ENCODE measurements around the gene PSMD2. TPM values are rescaled to one million over a fixed set of nuclear protein-coding genes. Genes with fewer than 3 reads are reported as not detected.

PSMD2 gene
- total and polyA plus RNA-seq, 10 of the 15 experiments (the other 5 are each of a cell fraction or from before 2014, with no cell fraction given): 103 to 515 (median 197) TPM

GRCh38 chr3:184249412-184250166 is 49.5 kb upstream of the PSMD2 start, which contains the start of gene EEF1AKMT4 (continued):
- peak; percentile 100 for TF ChIP-seq MXI1 (IDR thresholded peaks at IDR 0.05; ENCODE audit: low read depth, low read length)
- TF ChIP-seq SMAD5 (IDR thresholded peaks at IDR 0.05; ENCODE audit: low read depth): no peak
- TF ChIP-seq EGR1 (IDR thresholded peaks at IDR 0.05; ENCODE audit: borderline replicate concordance in 1 of 2, low read depth in 2 of 2, low read length in 2 of 2): no peak
- TF ChIP-seq DPF2 (IDR thresholded peaks at IDR 0.05): peak; percentile 21; the same call in 1 of the 2 replicates
- peak; percentile 16; the same call in 1 of the 2 replicates for TF ChIP-seq ELK1 (IDR thresholded peaks at IDR 0.05; ENCODE audit: low read depth, low read length)
- TF ChIP-seq ZBTB11 (CRISPR knock-in tag; IDR thresholded peaks at IDR 0.05): peak; percentile 88
- TF ChIP-seq POLR2A (IDR thresholded peaks at IDR 0.05; ENCODE audit: low read depth, low read length): peak; percentile 79
- TF ChIP-seq E2F4 (IDR thresholded peaks at IDR 0.05; ENCODE audit: low read depth, low read length): peak; percentile 20; the same call in 1 of the 2 replicates
- TF ChIP-seq TAF1 (IDR thresholded peaks at IDR 0.05; ENCODE audit: borderline replicate concordance, low read depth, low read length): peak; percentile 53
- 0 out of 2 replicates have a peak, but pooled peaks have one; percentile 0 for TF ChIP-seq PML (IDR thresholded peaks at IDR 0.05; ENCODE audit: low read length)
- 0 out of 2 replicates have a peak, but pooled peaks have one; percentile 22 for TF ChIP-seq TCF3 (IDR thresholded peaks at IDR 0.05; ENCODE audit: borderline replicate concordance, insufficient read depth, low read depth, low read length)
- TF ChIP-seq RCOR1 (conservative IDR thresholded peaks at IDR 0.05; ENCODE audit: low read depth, low read length): no peak
- no peak for TF ChIP-seq ZNF384 (IDR thresholded peaks at IDR 0.05; ENCODE audit: borderline replicate concordance, low read depth, low read length)
- no peak for TF ChIP-seq TCF7 (IDR thresholded peaks at IDR 0.05; ENCODE audit: borderline replicate concordance)
- peak; percentile 93 for TF ChIP-seq MYC (IDR thresholded peaks at IDR 0.05; ENCODE audit: insufficient read depth, insufficient read length, insufficient replicate concordance, low read length, severe bottlenecking)
- peak; percentile 63 to 70; a peak in 3 of 4 replicates for TF ChIP-seq BHLHE40 (IDR thresholded peaks at IDR 0.05; ENCODE audit: borderline replicate concordance in 1 of 2, low read depth in 2 of 2, low read length in 1 of 2)
- TF ChIP-seq BRCA1 (IDR thresholded peaks at IDR 0.05; ENCODE audit: low read depth, low read length): no peak
- TF ChIP-seq ESRRA (IDR thresholded peaks at IDR 0.05; ENCODE audit: low read length): no peak
- TF ChIP-seq LARP7 (IDR thresholded peaks at IDR 0.05): peak; percentile 17; the same call in 1 of the 2 replicates
- 0 out of 4 replicates have a peak, but pooled peaks of 1 of the 2 experiments have one; percentile 33 for TF ChIP-seq SRF (IDR thresholded peaks at IDR 0.05; ENCODE audit: low read depth in 2 of 2, low read length in 2 of 2)
- peak; percentile 77 for TF ChIP-seq SP1 (IDR thresholded peaks at IDR 0.05; ENCODE audit: low read depth, low read length)
- peak; percentile 87 for TF ChIP-seq FOXK2 (IDR thresholded peaks at IDR 0.05)
- TF ChIP-seq CEBPB (IDR thresholded peaks at IDR 0.05; ENCODE audit: borderline replicate concordance in 1 of 2, low read depth in 2 of 2, low read length in 2 of 2): peak in 1 of 2 experiments; percentile 93; a peak in 2 of 4 replicates
- TF ChIP-seq ASH2L (IDR thresholded peaks at IDR 0.05; ENCODE audit: borderline replicate concordance, low read depth): no peak

Measured in GM12878 (cell line).